B cell (primary cell): Measurements from ENCODE around the gene CEP350. TPM values are rescaled to one million over a fixed set of nuclear protein-coding genes. Genes with fewer than 3 reads are reported as not detected.
A peak's percentile ranks its signal among the peaks of the same experiment; 100 is the strongest.

Source experiments
- ATAC-seq: fragments of 200-7000 bp; cut with Tn5 transposase; one replicate; pipeline ENCODE4 v1.10.0; 2021; ENCODE audit warnings: low read depth, mild to moderate bottlenecking, moderate number of reproducible peaks, moderate library complexity
- CTCF ChIA-PET: fragments of 350-600 bp; sonication (Branson Sonifier 250); formaldehyde crosslinking; loops from one replicate; lab custom pipeline; 2021; ENCODE audit warnings: antibody characterized with exemption, inconsistent platforms; lab: Charles Lee
- POLR2A ChIA-PET: fragments of 350-600 bp; sonication (Branson Sonifier 250); formaldehyde crosslinking; loops from one replicate; lab custom pipeline; 2021; ENCODE audit warnings: antibody characterized with exemption; lab: Charles Lee
- DNase-seq: peaks from one replicate; pipeline ENCODE4 v3.0.0; 2013
- H2AFZ ChIP-seq: 2 replicates; pipeline ENCODE4 v1.6.1; 2012; ENCODE audit warnings: mild to moderate bottlenecking, low read depth, low read length; ENCODE audit not compliant: insufficient read depth, poor library complexity, severe bottlenecking
- H3K27ac ChIP-seq, 2 donors: 1 replicate in 1 of 2; 2 replicates in 1 of 2; pipeline ENCODE4 v1.5.1; 2012 to 2013; ENCODE audit warnings: low read length in 2 of 2, mild to moderate bottlenecking in 2 of 2, moderate library complexity in 1 of 2
- H3K27me3 ChIP-seq, 4 experiments: fragments of 200-600 bp in 1 of 4; sonication (generic) in 1 of 4; replicated peaks in 1 of 4; 1 replicate in 2 of 4; 2 replicates in 2 of 4; pipeline versions ENCODE4 v1.6.1 to v1.7.0; 2013 to 2016; ENCODE audit warnings: low read length in 3 of 4, mild to moderate bottlenecking in 2 of 4, mixed read lengths in 1 of 4, moderate library complexity in 1 of 4; ENCODE audit not compliant: insufficient read depth in 4 of 4, control insufficient read depth in 3 of 4; ENCODE audit errors: control extremely low read depth in 1 of 4
- H3K36me3 ChIP-seq, 2 experiments: replicated peaks in 1 of 2; 1 replicate in 1 of 2; 2 replicates in 1 of 2; pipeline versions ENCODE4 v1.6.1 to v1.7.1; 2013; ENCODE audit warnings: low read length in 1 of 2; ENCODE audit not compliant: insufficient read depth in 2 of 2, control insufficient read depth in 1 of 2; ENCODE audit errors: control extremely low read depth in 1 of 2, extremely low read depth in 1 of 2
- H3K4me1 ChIP-seq, 2 donors: fragments of 200-600 bp in 1 of 2; sonication (generic) in 1 of 2; 1 replicate in 1 of 2; 2 replicates in 1 of 2; pipeline versions ENCODE4 v1.5.1 to v1.6.1; 2013 to 2017; ENCODE audit warnings: low read length in 2 of 2; ENCODE audit not compliant: control insufficient read depth in 2 of 2, insufficient read depth in 2 of 2
- H3K4me2 ChIP-seq: replicated peaks from 2 replicates; pipeline ENCODE3; 2012; ENCODE audit warnings: mild to moderate bottlenecking, low read depth, low read length; ENCODE audit not compliant: poor library complexity, severe bottlenecking
- H3K4me3 ChIP-seq, 5 experiments: fragments of 200-600 bp in 1 of 5; sonication (generic) in 1 of 5; 1 replicate in 3 of 5; 2 replicates in 2 of 5; pipeline versions ENCODE4 v1.5.1 to v1.7.0; 2011 to 2016; ENCODE audit warnings: low read length in 4 of 5, mild to moderate bottlenecking in 4 of 5, low read depth in 2 of 5, control low read depth in 1 of 5, moderate library complexity in 1 of 5; ENCODE audit not compliant: insufficient read depth in 1 of 5; ENCODE audit errors: control extremely low read depth in 1 of 5, extremely low read depth in 1 of 5
- H3K79me2 ChIP-seq: fragments of 200-600 bp; sonication (generic); one replicate; pipeline ENCODE4 v1.6.0; 2016; ENCODE audit warnings: low read length; ENCODE audit not compliant: control insufficient read depth, insufficient read depth
- H3K9ac ChIP-seq: fragments of 200-600 bp; sonication (generic); 2 replicates; pipeline ENCODE4 v1.6.1; 2017; ENCODE audit warnings: mild to moderate bottlenecking, low read length, moderate library complexity
- H3K9me3 ChIP-seq, 3 donors: one replicate each; pipeline versions ENCODE4 v1.6.1 to v1.7.1; 2013; ENCODE audit warnings: low read length in 2 of 3; ENCODE audit not compliant: control insufficient read depth in 2 of 3, insufficient read depth in 1 of 3; ENCODE audit errors: control extremely low read depth in 1 of 3
- H4K20me1 ChIP-seq: 2 replicates; pipeline ENCODE4 v1.6.0; 2012; ENCODE audit warnings: mild to moderate bottlenecking, low read length; ENCODE audit not compliant: insufficient read depth, control insufficient read depth, poor library complexity, severe bottlenecking
- H3K27ac Mint-ChIP-seq: one replicate; pipeline ENCODE4 v1.8.0; 2021; ENCODE audit warnings: mixed read lengths
- H3K27me3 Mint-ChIP-seq: one replicate; pipeline ENCODE4 v1.8.0; 2021; ENCODE audit warnings: mixed read lengths
- H3K4me1 Mint-ChIP-seq: one replicate; pipeline ENCODE4 v1.8.0; 2021; ENCODE audit warnings: mixed read lengths
- H3K4me3 Mint-ChIP-seq: one replicate; pipeline ENCODE4 v1.8.0; 2021; ENCODE audit warnings: mixed read lengths
- H3K9me3 Mint-ChIP-seq: one replicate; pipeline ENCODE4 v1.8.0; 2022; ENCODE audit warnings: mixed read lengths; ENCODE audit not compliant: insufficient read depth
- EZH2 ChIP-seq: IDR thresholded peaks from 2 replicates; pipeline ENCODE4 v1.6.1; 2012; ENCODE audit warnings: borderline replicate concordance, low read depth, mild to moderate bottlenecking, moderate library complexity, low read length; ENCODE audit not compliant: insufficient read depth, poor library complexity, severe bottlenecking
- WGBS: methylation state at CpG from one replicate; pipeline ENCODE4 v1.1.5; 2013; ENCODE audit warnings: missing lambda C conversion rate; ENCODE audit not compliant: insufficient coverage; 5-methylcytosine and 5-hydroxymethylcytosine counted together
- intact Hi-C: fragments of 100-400 bp; cut with micrococcal nuclease; formaldehyde crosslinking; loops from one replicate; pipeline ENCODE4 v1.10.0; 2022
- polyA plus RNA-seq: library from polyadenylated mRNA; depleted of rRNA; stranded (reverse); fragments of >200 nt; gene quantifications from 2 replicates; pipeline ENCODE4 v1.2.3, GENCODE V29; 2012
- total RNA-seq, 2 donors: library from RNA; stranded (reverse); fragments of 120-200 nt in 1 of 2; gene quantifications; 1 replicate in 1 of 2; 2 replicates in 1 of 2; pipeline versions ENCODE4 v1.2.3 to v1.2.4, GENCODE V29; 2013 to 2022
- TF ChIP-seq, protein P1 (sequence below): fragments of 200-600 bp; IDR thresholded peaks from one replicate; pipeline ENCODE4 v1.8.0; 2022; ENCODE audit warnings: antibody characterized with exemption, mild to moderate bottlenecking

The CEP350 gene
- total and polyA plus RNA-seq, 2 donors (not counting 1 experiment from before 2014, with no cell fraction given) = 7.4 to 92.3 TPM

DNA sequence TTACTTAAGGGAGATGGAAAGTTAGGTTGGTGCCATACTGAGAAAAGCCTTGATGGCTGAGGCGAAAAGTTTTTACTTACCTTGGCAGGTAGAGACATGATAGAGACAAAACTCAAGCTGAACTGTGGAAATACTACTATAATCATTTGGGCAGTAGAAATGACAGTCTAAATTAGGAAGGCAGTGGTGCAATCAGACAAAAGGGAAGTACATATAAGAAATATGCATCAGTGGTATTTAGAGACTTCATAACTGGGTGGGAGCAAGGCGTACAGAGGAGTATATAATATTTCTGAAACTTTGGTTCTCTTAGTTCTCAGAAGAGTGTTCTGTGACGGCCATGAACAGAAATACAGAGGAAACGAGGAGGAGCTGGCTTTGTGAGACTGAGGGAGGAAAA lies 2.4 kb upstream of the CEP350 start:
- TF ChIP-seq, protein P1, sequence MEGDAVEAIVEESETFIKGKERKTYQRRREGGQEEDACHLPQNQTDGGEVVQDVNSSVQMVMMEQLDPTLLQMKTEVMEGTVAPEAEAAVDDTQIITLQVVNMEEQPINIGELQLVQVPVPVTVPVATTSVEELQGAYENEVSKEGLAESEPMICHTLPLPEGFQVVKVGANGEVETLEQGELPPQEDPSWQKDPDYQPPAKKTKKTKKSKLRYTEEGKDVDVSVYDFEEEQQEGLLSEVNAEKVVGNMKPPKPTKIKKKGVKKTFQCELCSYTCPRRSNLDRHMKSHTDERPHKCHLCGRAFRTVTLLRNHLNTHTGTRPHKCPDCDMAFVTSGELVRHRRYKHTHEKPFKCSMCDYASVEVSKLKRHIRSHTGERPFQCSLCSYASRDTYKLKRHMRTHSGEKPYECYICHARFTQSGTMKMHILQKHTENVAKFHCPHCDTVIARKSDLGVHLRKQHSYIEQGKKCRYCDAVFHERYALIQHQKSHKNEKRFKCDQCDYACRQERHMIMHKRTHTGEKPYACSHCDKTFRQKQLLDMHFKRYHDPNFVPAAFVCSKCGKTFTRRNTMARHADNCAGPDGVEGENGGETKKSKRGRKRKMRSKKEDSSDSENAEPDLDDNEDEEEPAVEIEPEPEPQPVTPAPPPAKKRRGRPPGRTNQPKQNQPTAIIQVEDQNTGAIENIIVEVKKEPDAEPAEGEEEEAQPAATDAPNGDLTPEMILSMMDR = no peak
- TF ChIP-seq EZH2 = no peak
- H3K4me3 Mint-ChIP-seq = peak overlapping the region; percentile 79
- Histone ChIP-seq H3K36me3 (no peaks in the 10 kb centered on the region), H3K27me3 (no peaks in the 10 kb centered on the region), H3K27ac (peak overlapping the region; percentile 79 to 96), H3K9ac (peak overlapping the region; percentile 54), H3K4me3 (peak overlapping the region; percentile 6 to 51 (median 24)), H3K9me3 (no peaks in the 10 kb centered on the region), H3K79me2 (peaks cover 35% of the 10 kb centered on the region), H2AFZ (peak overlapping the region; percentile 70), H3K4me1 (peaks cover 42% of the 10 kb centered on the region in 2 donors), H4K20me1 (peaks cover 7% of the 10 kb centered on the region), H3K4me2 (peak overlapping the region; percentile 61)
- DNase-seq = peak; percentile 49
- H3K4me1 Mint-ChIP-seq = peaks cover 43% of the 10 kb centered on the region
- WGBS = 37% methylated on average over 3 of the region's 4 CpGs
- peak overlapping the region; percentile 90 for H3K27ac Mint-ChIP-seq
- H3K27me3 Mint-ChIP-seq = no peaks in the 10 kb centered on the region
- CTCF ChIA-PET = interaction anchor here (0.9 to 4.8 kb wide), 5 partner anchors 39 to 1201 kb away, joined by 3 to 25 read pairs (median 4); partner anchors contain the start of gene TOR1AIP1
- ATAC-seq = no peak
- intact Hi-C loops = loop anchor here (5.0 to 10.0 kb wide), 4 partner anchors 550 to 1153 kb away; partner anchors contain the start of genes ACBD6, FAM20B and XPR1
- H3K9me3 Mint-ChIP-seq = no peaks in the 10 kb centered on the region
- POLR2A ChIA-PET = interaction anchor here (4.3 kb wide), 1 partner anchor 70 kb away, joined by 31 read pairs; the partner anchor contains the start of gene TOR1AIP1

DNA sequence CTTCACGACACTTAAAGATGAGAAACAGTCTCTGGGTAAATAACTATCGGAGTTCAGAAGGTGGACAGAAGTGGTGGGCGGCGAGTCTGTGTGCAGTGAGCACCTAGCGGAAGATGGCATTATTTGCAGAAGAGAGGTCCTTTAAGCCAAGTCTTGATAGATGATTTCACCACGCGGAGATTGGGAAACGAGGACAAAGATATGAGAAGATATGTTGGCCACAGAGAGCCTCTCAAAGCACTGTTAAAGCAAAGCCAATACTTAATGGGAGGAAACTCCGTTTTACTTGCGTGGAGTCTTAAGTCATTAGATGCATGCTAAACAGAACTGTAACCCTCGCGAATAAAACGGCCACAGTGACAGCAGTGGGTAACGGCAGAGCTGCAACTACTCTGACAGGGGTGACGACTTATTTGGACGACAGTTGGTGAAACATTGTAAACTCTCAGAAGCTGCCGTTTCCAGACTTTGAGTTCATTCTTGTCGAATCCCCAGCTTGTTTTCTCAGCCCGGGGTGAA lies 577 bp upstream of the CEP350 start:
- WGBS = 6% methylated on average over 19 of the region's 19 CpGs

More for the DNA sequence above, 577 bp upstream of the CEP350 start:
- peak; percentile 13 for ATAC-seq
- H3K79me2 ChIP-seq = peaks cover 50% of the 10 kb centered on the region
- H3K4me1 ChIP-seq = peaks cover 42 to 46% of the 10 kb centered on the region in 2 donors
- peak overlapping the region; percentile 84 for H2AFZ ChIP-seq
- H3K9ac ChIP-seq = peak overlapping the region; percentile 97
- H3K27me3 ChIP-seq = no peaks in the 10 kb centered on the region
- H3K27ac Mint-ChIP-seq = peak overlapping the region; percentile 93
- no peak for TF ChIP-seq EZH2
- TF ChIP-seq, protein P1 = peak; percentile 52
- no peaks in the 10 kb centered on the region for H3K9me3 ChIP-seq
- ChIA-PET CTCF (interaction anchor here (0.6 to 4.8 kb wide), 5 partner anchors 66 to 225 kb away, joined by 3 to 25 read pairs (median 5); partner anchors contain the start of gene TOR1AIP1), POLR2A (interaction anchor here (0.6 to 4.3 kb wide), 3 partner anchors 66 to 74 kb away, joined by 3 to 31 read pairs (median 5); partner anchors contain the start of gene TOR1AIP1)
- intact Hi-C loops = loop anchor here (1.0 to 10.0 kb wide), 7 partner anchors 72 to 1151 kb away; partner anchors contain the start of genes ACBD6, FAM20B, QSOX1 and TOR1AIP1
- DNase-seq = no peak
- peak overlapping the region; percentile 84 for H3K4me2 ChIP-seq
- peak overlapping the region; percentile 49 to 96 (median 92) for H3K4me3 ChIP-seq
- peaks cover 47% of the 10 kb centered on the region for H3K4me1 Mint-ChIP-seq
- H3K27ac ChIP-seq = peak overlapping the region; percentile 62 to 96
- H3K4me3 Mint-ChIP-seq = peak overlapping the region; percentile 87
- H4K20me1 ChIP-seq = peaks cover 14% of the 10 kb centered on the region
- no peaks in the 10 kb centered on the region for H3K9me3 Mint-ChIP-seq
- H3K27me3 Mint-ChIP-seq = no peaks in the 10 kb centered on the region
- H3K36me3 ChIP-seq = no peaks in the 10 kb centered on the region
